Measurements from ENCODE around the gene TNFSF11.

DNA sequence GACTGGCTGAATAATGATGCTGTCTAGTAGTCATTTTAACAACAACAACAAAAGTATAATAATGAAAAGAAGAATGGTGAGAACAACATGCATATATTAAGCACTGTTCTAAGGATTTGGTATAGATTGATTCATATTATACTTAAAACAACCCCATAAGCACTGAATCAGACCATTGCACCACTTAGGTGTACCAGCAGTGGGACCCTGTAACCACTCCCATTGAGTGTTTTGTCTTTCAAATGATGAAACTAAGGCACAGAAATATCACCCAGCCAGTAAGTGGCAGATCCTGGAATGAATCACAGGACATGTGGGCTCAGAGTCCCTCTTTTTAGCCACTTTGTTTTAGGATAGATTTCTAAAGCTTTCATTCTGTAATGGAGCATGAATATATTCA lies 14.9 kb upstream of the TNFSF11 start:
- TF ChIP-seq POLR2A (IDR thresholded peaks at IDR 0.05) (no peak), POLR2AphosphoS5 (IDR thresholded peaks at IDR 0.05; ENCODE audit: insufficient read depth in 1 of 2, low read depth in 1 of 2) (no peak)
